Measurements from ENCODE around the gene GANAB. TPM values are rescaled to one million over a fixed set of nuclear protein-coding genes. Genes with fewer than 3 reads are reported as not detected.

Gene GANAB
- total and polyA plus RNA-seq, 9 donors: 92.8 to 226 (median 175) TPM

GRCh38 chr11:62610814-62611704 lies 35.4 kb downstream of the GANAB start:
- 68% methylated on average over 8 of the region's 28 CpGs for WGBS (ENCODE audit: insufficient coverage)
- no peak for DNase-seq
- peak overlapping the region; percentile 92 for H3K27ac ChIP-seq (ENCODE audit: low read length)
- H3K9me3 ChIP-seq (replicated peaks; ENCODE audit: control insufficient read depth, low read depth, low read length): no peaks in the 10 kb centered on the region
- peaks cover 2% of the 10 kb centered on the region for H3K27me3 ChIP-seq (ENCODE audit: control insufficient read depth, insufficient read depth, low read length)
- peaks cover 53% of the 10 kb centered on the region for H3K36me3 ChIP-seq (ENCODE audit: control insufficient read depth, insufficient read depth, low read length)
- peak overlapping the region; percentile 60 for H3K4me3 ChIP-seq (ENCODE audit: low read length)
- H3K4me1 ChIP-seq (ENCODE audit: control insufficient read depth, insufficient read depth, low read length): peaks cover 24% of the 10 kb centered on the region

DNA sequence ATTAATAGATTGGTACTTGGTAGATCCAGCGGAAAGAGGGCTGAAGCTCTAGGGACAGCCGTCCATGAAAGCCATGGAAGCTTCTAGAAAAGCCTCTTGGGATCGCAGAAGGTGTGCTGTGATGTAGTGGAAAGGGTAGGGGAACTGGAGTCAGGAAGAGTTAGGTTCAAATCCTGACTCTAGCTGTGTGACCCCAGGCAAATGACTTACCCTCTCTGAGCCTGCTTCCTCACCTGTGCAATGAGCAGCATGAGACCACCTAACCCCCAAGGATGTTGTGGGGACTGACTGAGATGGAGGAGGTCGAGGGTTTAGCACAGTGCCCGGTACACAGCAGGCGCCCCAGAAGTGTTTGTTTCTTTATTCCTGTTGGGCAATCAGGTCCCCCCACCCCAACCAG lies 36.0 kb downstream of the GANAB start:
- Histone ChIP-seq H3K27me3 (ENCODE audit: control insufficient read depth, insufficient read depth, low read length) (peaks cover 2% of the 10 kb centered on the region), H3K4me1 (ENCODE audit: control insufficient read depth, insufficient read depth, low read length) (peaks cover 24% of the 10 kb centered on the region), H3K9me3 (replicated peaks; ENCODE audit: control insufficient read depth, low read depth, low read length) (no peaks in the 10 kb centered on the region), H3K36me3 (ENCODE audit: control insufficient read depth, insufficient read depth, low read length) (peaks cover 54% of the 10 kb centered on the region), H3K4me3 (ENCODE audit: low read length) (no peak overlapping the region), H3K27ac (ENCODE audit: low read length) (no peak overlapping the region)
- DNase-seq: no peak
- 67% methylated on average over 1 of the region's 6 CpGs for WGBS (ENCODE audit: insufficient coverage)

- Histone ChIP-seq H3K27me3 (ENCODE audit: control insufficient read depth, insufficient read depth, low read length) (peaks cover 2% of the 10 kb centered on the region), H3K27ac (ENCODE audit: low read length) (no peak overlapping the region), H3K4me3 (ENCODE audit: low read length) (no peak overlapping the region), H3K36me3 (ENCODE audit: control insufficient read depth, insufficient read depth, low read length) (peaks cover 52% of the 10 kb centered on the region), H3K4me1 (ENCODE audit: control insufficient read depth, insufficient read depth, low read length) (peaks cover 28% of the 10 kb centered on the region), H3K9me3 (replicated peaks; ENCODE audit: control insufficient read depth, low read depth, low read length) (no peaks in the 10 kb centered on the region)
- DNase-seq: no peak
- 82% methylated on average over 6 of the region's 12 CpGs for WGBS (ENCODE audit: insufficient coverage)
These were observed 37.6 kb downstream of the GANAB start for GRCh38 chr11:62608776-62609175.

DNA sequence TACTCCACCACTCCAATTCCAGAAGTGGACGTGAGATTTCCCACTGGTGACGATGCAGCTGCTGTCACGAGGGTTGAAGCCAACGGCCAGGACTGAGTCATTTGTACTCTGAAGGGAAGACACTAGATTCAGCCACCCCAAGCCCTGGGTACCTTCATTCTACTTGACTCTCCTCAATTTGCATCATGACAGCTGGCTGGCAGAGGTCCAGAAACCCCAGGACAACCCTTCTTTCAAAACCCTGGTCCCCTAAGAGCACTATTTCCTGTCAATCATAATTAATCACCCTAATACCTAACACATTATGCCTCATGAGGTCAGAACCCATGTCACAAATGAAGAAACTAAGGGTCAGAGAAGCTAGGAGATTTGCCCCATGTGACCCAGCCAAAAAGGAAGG lies 38.7 kb downstream of the GANAB start:
- H3K27me3 ChIP-seq (ENCODE audit: control insufficient read depth, insufficient read depth, low read length): peaks cover 2% of the 10 kb centered on the region
- peaks cover 52% of the 10 kb centered on the region for H3K36me3 ChIP-seq (ENCODE audit: control insufficient read depth, insufficient read depth, low read length)
- peaks cover 29% of the 10 kb centered on the region for H3K4me1 ChIP-seq (ENCODE audit: control insufficient read depth, insufficient read depth, low read length)
- no peaks in the 10 kb centered on the region for H3K9me3 ChIP-seq (replicated peaks; ENCODE audit: control insufficient read depth, low read depth, low read length)
- WGBS (ENCODE audit: insufficient coverage): 61% methylated on average over 2 of the region's 4 CpGs
- no peak overlapping the region for H3K27ac ChIP-seq (ENCODE audit: low read length)
- no peak for DNase-seq
- no peak overlapping the region for H3K4me3 ChIP-seq (ENCODE audit: low read length)

DNA sequence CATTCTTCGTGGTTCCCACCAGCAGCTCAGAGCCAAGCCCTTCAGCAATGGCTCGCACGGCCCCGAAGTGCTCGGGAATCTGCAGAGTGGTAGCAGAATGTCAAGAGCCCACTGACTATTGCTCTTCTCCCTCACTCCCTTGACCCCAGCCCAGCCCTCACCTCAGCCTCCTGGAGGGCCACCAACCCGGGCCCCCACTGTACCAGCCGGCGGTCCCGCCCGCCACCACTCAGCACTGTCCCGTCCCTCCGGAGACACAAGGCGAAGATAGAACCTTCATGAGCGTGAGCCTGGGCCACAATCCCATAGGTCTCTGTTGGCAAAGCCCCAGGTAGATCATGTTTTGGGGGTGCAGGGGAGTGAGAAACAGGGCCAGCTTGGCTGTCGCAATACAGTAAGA lies 40.5 kb downstream of the GANAB start:
- peaks cover 22% of the 10 kb centered on the region for H3K4me1 ChIP-seq (ENCODE audit: control insufficient read depth, insufficient read depth, low read length)
- 83% methylated on average over 9 of the region's 15 CpGs for WGBS (ENCODE audit: insufficient coverage)
- H3K27ac ChIP-seq (ENCODE audit: low read length): no peak overlapping the region
- no peaks in the 10 kb centered on the region for H3K9me3 ChIP-seq (replicated peaks; ENCODE audit: control insufficient read depth, low read depth, low read length)
- H3K4me3 ChIP-seq (ENCODE audit: low read length): no peak overlapping the region
- H3K36me3 ChIP-seq (ENCODE audit: control insufficient read depth, insufficient read depth, low read length): peaks cover 52% of the 10 kb centered on the region
- DNase-seq: no peak
- no peaks in the 10 kb centered on the region for H3K27me3 ChIP-seq (ENCODE audit: control insufficient read depth, insufficient read depth, low read length)

DNA sequence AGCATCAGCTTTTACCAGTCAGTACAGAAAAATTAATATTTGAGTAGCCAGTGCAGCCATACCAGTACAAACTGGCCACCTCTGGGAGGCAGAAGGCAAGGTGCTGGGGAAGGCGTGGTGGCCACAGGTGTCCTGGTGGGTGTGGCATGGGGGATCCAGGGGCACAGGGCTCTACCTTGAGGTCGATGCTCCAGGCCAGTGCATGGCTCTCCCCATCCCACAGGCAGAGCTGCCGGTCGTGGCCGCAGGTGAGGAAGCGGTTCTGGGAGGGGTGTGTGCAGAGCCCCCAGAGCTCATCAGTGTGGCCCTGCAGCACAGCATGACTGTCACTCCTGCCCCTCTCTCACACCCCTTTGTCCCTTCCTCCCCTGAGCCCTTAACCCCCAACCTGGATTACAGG lies 40.9 kb downstream of the GANAB start:
- Histone ChIP-seq H3K27ac (ENCODE audit: low read length) (no peak overlapping the region), H3K36me3 (ENCODE audit: control insufficient read depth, insufficient read depth, low read length) (peaks cover 50% of the 10 kb centered on the region), H3K27me3 (ENCODE audit: control insufficient read depth, insufficient read depth, low read length) (no peaks in the 10 kb centered on the region), H3K4me3 (ENCODE audit: low read length) (no peak overlapping the region), H3K4me1 (ENCODE audit: control insufficient read depth, insufficient read depth, low read length) (peaks cover 21% of the 10 kb centered on the region), H3K9me3 (replicated peaks; ENCODE audit: control insufficient read depth, low read depth, low read length) (no peaks in the 10 kb centered on the region)
- no peak for DNase-seq
- WGBS (ENCODE audit: insufficient coverage): 80% methylated on average over 6 of the region's 6 CpGs

GRCh38 chr11:62604460-62605120 lies 41.8 kb downstream of the GANAB start:
- H3K36me3 ChIP-seq (ENCODE audit: control insufficient read depth, insufficient read depth, low read length): peaks cover 46% of the 10 kb centered on the region
- H3K27me3 ChIP-seq (ENCODE audit: control insufficient read depth, insufficient read depth, low read length): no peaks in the 10 kb centered on the region
- no peak overlapping the region for H3K4me3 ChIP-seq (ENCODE audit: low read length)
- no peaks in the 10 kb centered on the region for H3K9me3 ChIP-seq (replicated peaks; ENCODE audit: control insufficient read depth, low read depth, low read length)
- DNase-seq: peak; percentile 37
- no peak overlapping the region for H3K27ac ChIP-seq (ENCODE audit: low read length)
- 85% methylated on average over 5 of the region's 13 CpGs for WGBS (ENCODE audit: insufficient coverage)
- peaks cover 27% of the 10 kb centered on the region for H3K4me1 ChIP-seq (ENCODE audit: control insufficient read depth, insufficient read depth, low read length)

DNA sequence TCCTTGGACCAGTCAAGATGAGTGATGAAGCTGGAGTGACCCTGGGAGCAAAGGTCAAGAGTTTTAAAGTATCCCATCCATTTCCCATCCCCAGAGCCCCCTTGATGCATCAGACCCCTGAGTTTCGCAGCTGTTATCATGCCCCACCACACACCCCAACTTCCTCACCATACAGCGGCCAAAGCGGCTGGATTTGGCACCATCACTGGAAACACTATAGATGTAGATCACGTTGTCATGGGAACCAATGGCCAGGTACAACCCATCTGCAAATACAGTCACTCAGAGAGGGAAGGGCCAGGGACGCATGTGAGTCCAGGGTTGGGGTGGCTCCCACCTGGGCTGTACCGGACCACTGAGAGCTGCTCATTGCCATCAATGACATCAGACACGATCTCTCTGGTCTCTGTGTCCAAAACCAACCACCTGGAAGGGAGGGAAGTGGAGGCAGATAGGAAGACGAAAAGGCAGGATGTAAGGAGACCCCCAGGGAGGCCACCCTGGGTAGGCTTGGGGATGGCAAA lies 42.6 kb downstream of the GANAB start:
- Histone ChIP-seq H3K4me1 (ENCODE audit: control insufficient read depth, insufficient read depth, low read length) (peaks cover 34% of the 10 kb centered on the region), H3K27me3 (ENCODE audit: control insufficient read depth, insufficient read depth, low read length) (no peaks in the 10 kb centered on the region), H3K9me3 (replicated peaks; ENCODE audit: control insufficient read depth, low read depth, low read length) (no peaks in the 10 kb centered on the region), H3K27ac (ENCODE audit: low read length) (no peak overlapping the region), H3K4me3 (ENCODE audit: low read length) (no peak overlapping the region), H3K36me3 (ENCODE audit: control insufficient read depth, insufficient read depth, low read length) (peaks cover 40% of the 10 kb centered on the region)
- DNase-seq: peak; percentile 56
- WGBS (ENCODE audit: insufficient coverage): 96% methylated on average over 3 of the region's 8 CpGs

DNA sequence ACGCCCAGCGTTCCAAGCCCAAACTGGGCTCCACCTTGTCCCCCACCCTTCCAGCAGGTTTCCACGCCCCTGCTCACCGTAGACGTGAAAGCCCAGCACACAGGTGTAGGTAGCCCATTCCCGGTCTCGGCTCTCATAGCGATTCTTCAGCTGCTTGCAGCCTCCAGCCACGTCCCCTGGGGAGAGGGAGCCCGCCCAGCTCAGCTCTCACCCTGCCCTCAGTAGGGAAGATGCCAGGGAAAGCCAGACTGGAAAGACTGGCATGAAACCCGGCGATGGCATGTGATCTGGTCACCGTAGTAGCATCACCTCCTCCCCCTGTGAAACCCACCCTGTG lies 43.4 kb downstream of the GANAB start:
- Histone ChIP-seq H3K4me1 (ENCODE audit: control insufficient read depth, insufficient read depth, low read length) (peaks cover 35% of the 10 kb centered on the region), H3K27ac (ENCODE audit: low read length) (no peak overlapping the region), H3K9me3 (replicated peaks; ENCODE audit: control insufficient read depth, low read depth, low read length) (no peaks in the 10 kb centered on the region), H3K27me3 (ENCODE audit: control insufficient read depth, insufficient read depth, low read length) (no peaks in the 10 kb centered on the region), H3K36me3 (ENCODE audit: control insufficient read depth, insufficient read depth, low read length) (peaks cover 40% of the 10 kb centered on the region), H3K4me3 (ENCODE audit: low read length) (peak overlapping the region; percentile 97)
- WGBS (ENCODE audit: insufficient coverage): 30% methylated on average over 13 of the region's 13 CpGs
- DNase-seq: peak; percentile 43

All from muscle of leg (tissue), 11 donors.